22Rv1 (cell line): Measurements from ENCODE around the gene PRX.

ENCODE experiments used
- ZFX ChIP-seq: fragments of 450-650 bp; IDR thresholded peaks from 2 replicates; pipeline ENCODE4 v1.6.1; 2017; ENCODE audit warnings: antibody characterized with exemption, borderline replicate concordance
- TF ChIP-seq, protein P1 (sequence below): fragments of 450-650 bp; IDR thresholded peaks from 2 replicates; pipeline ENCODE4 v1.5.1; 2017; ENCODE audit warnings: mild to moderate bottlenecking

DNA sequence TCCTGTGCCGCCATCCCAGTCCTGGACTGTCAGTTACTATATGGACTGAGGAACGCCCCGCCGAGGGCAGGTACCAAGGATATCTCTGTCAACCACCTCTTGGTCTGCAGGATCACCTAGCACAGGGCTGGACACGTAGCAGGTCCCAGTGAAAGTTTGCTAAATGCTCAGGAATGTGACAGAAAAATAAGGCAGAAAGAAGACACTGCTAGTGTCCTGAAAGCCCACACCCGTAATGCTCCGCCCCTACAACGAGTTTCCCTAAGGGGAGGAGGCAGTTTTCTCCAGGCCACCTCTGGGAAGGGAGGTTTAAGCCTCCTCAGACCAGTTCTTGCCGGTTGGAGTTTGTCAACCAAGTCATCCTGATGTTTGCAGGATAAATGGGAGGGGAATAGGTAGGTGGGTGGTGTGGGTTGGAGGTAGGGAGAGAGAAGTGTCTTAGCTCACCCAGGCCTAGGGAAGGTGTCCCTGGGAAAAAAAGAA lies 32.6 kb upstream of the PRX start:
- TF ChIP-seq, protein P1, sequence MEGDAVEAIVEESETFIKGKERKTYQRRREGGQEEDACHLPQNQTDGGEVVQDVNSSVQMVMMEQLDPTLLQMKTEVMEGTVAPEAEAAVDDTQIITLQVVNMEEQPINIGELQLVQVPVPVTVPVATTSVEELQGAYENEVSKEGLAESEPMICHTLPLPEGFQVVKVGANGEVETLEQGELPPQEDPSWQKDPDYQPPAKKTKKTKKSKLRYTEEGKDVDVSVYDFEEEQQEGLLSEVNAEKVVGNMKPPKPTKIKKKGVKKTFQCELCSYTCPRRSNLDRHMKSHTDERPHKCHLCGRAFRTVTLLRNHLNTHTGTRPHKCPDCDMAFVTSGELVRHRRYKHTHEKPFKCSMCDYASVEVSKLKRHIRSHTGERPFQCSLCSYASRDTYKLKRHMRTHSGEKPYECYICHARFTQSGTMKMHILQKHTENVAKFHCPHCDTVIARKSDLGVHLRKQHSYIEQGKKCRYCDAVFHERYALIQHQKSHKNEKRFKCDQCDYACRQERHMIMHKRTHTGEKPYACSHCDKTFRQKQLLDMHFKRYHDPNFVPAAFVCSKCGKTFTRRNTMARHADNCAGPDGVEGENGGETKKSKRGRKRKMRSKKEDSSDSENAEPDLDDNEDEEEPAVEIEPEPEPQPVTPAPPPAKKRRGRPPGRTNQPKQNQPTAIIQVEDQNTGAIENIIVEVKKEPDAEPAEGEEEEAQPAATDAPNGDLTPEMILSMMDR, result no peak
- no peak for TF ChIP-seq ZFX
